ENCODE results near the gene WDHD1. TPM values are rescaled to one million over a fixed set of nuclear protein-coding genes. Genes with fewer than 3 reads are reported as not detected.
A peak's percentile ranks its signal among the peaks of the same experiment; 100 is the strongest.

WDHD1 gene
- total RNA-seq, 1 donor from 2014 or later: 9.3 TPM

DNA sequence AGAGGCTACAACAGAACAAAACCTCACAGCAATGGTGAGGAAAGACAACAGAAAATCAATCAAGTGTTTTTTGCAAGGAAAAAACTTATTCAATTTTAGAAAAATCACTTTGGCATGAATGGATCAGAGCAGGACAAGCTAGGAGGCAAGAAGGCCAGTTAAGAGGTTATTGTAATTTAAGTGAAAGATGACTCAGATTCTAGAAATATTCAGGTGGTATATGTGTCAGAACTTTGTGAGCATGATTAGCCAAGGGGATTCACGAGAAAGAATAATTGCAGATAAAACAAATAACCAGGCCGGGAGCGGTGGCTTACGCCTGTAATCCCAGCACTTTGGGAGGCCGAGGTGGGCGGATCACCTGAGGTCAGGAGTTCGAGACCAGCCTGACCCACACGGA lies 137.0 kb downstream of the WDHD1 start:
- TF ChIP-seq, protein P1, sequence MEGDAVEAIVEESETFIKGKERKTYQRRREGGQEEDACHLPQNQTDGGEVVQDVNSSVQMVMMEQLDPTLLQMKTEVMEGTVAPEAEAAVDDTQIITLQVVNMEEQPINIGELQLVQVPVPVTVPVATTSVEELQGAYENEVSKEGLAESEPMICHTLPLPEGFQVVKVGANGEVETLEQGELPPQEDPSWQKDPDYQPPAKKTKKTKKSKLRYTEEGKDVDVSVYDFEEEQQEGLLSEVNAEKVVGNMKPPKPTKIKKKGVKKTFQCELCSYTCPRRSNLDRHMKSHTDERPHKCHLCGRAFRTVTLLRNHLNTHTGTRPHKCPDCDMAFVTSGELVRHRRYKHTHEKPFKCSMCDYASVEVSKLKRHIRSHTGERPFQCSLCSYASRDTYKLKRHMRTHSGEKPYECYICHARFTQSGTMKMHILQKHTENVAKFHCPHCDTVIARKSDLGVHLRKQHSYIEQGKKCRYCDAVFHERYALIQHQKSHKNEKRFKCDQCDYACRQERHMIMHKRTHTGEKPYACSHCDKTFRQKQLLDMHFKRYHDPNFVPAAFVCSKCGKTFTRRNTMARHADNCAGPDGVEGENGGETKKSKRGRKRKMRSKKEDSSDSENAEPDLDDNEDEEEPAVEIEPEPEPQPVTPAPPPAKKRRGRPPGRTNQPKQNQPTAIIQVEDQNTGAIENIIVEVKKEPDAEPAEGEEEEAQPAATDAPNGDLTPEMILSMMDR (IDR thresholded peaks at IDR 0.05): no peak
- CTCF ChIA-PET: interaction anchor here (1.4 to 1.8 kb wide), 2 partner anchors 8 to 324 kb away, joined by 4 to 8 read pairs; no protein-coding TSS in a partner anchor
- no peak for DNase-seq
- Mint-ChIP-seq H3K27ac (peak overlapping the region; percentile 73), H3K36me3 (ENCODE audit: low read depth) (peaks cover 1% of the 10 kb centered on the region), H3K27me3 (no peaks in the 10 kb centered on the region), H3K9me3 (no peaks in the 10 kb centered on the region), H3K4me3 (no peak overlapping the region), H3K4me1 (peaks cover 43% of the 10 kb centered on the region)
- intact Hi-C loops (cut with micrococcal nuclease): loop anchor here (1.0 kb wide), 1 partner anchor 8 kb away; no protein-coding TSS in a partner anchor
- POLR2A ChIA-PET: interaction anchor here (0.6 to 0.8 kb wide), 2 partner anchors 13 to 27 kb away, joined by 3 to 4 read pairs; partner anchors contain the start of gene GCH1
- ATAC-seq (ENCODE audit: low read depth): no peak

Other genes with a start within 250 kb of the WDHD1 start
- 15.5 and 17.2 TPM in 2 replicates for gene GCH1, start 124.3 kb downstream of the WDHD1 start, total RNA-seq
- gene SOCS4, start 137 bp upstream of the WDHD1 start, total RNA-seq: 29.2 and 30.3 TPM in 2 replicates
- gene MAPK1IP1L, start 24.5 kb upstream of the WDHD1 start, total RNA-seq: 119 and 130 TPM in 2 replicates
- gene LGALS3, start 102.2 kb upstream of the WDHD1 start, total RNA-seq: 199 and 221 TPM in 2 replicates
- 0.66 and 0.73 TPM in 2 replicates for gene DLGAP5, start 164.5 kb upstream of the WDHD1 start, total RNA-seq
- gene FBXO34, start 244.3 kb upstream of the WDHD1 start, total RNA-seq: 19.7 and 20.4 TPM in 2 replicates